CMK (cell line): ENCODE results near the gene NKPD1.

Experiments
- DNase-seq: peaks from one replicate; pipeline ENCODE4 v3.0.0-alpha.2; 2010; ENCODE audit warnings: low read depth

NKPD1 gene

DNA sequence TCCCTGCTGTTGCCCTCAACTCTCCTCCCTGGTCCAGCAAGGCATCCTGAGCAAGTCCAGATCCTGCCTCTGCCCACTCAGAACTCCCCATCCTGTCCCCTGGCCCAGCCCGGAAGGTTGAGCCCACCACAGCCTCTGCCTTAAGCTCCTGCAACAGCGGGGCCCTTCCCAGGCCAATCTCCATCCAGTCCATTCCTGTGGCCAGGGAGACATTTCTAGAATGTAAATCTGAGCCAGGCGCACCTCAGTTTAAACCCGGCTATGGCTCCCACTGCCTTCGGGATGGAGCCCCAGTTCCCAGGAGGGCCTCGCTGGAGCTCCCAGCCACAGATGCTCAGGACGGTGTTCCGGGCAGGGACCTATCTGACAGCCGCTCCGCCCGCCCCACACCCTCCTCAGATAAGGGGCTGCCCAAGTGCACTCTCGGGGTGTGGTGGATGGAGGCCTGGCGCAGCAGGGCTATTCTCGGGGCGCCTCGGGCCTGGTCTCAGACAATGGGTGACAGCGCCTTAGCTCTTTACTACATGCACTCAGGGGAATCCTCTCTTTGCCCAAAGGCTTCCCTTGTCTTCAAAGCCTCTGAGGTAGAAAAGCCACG is 11.9 kb upstream of the NKPD1 start:
- DNase-seq, result no peak

- no peak for DNase-seq
Observed at GRCh38 chr19:45172173-45172572, 11.4 kb upstream of the NKPD1 start.

GRCh38 chr19:45171211-45171623 is 10.4 kb upstream of the NKPD1 start:
- no peak for DNase-seq

DNA sequence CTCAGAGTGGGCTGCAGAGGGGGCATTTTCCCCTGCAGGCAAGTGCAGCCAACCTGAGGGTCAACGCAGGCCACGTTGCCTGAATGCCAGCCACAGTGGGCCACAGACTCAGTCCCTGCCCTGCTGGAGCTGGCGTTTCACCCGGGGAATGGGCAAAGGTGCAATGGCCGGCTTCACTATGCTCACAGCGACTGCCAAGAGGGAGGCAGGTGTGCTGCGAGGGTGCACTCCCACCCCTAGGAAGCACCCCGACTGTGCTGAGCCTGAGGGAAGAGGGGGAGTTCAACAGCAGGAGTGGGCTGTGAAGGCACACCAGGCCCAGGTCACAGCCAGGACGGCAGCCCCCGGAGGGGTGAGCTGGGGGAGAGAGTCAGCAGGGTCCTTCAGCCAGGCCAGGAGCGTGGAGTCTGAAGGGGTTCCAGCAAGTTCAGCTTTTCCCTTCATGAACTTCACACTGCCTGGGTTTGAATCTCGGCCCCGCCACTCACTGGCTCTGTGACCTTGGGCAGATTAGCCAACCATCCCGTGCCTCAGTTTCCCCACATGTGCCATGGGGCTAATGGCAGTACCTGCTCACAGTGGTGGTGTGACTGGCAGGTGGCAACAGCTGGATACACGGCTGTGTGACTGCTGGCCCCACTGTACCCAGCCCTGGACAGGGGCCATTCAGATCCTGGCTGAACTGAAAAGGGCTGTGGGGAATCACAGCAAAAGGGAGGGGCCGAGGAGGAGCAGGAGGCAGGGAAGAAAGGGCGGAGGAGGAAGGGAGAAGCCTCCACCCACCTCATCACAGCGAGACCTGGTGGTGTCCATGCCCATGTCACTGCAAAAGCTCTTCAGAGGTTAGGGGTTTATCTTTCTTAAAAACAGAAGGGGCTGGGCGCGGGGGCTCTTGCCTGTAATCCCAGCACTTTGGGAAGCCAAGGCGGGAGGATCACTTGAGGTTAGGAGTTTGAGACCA is 9.6 kb upstream of the NKPD1 start:
- no peak for DNase-seq

GRCh38 chr19:45169602-45170001 is 8.8 kb upstream of the NKPD1 start:
- no peak for DNase-seq

DNA sequence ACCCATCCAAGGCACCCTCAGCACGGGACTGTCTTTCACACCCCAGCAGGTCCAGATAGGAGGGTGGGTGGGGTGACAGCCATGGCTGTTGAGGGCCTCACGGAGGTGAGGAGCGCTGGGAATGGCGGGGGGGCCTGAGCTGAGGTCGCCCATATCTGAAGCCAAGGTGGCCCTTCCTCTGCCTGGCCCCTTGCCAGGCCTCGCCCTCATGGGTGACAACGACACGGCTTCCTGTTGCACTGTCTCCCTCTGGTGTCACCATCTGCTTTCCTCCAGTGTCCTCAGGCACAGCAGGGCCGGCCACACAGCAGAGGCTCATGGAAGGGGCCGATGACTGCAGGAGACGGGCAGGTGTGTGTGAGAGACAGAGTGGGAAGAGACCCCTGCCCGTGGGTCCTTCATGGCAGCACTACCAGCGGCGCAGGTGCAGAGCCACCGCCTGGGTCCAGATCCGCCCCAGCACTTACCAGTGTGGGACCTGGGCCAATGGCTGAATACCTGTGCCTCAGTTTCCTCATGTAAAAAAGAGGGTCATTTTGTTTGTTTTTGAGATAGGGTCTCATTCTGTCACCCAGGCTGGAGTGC is 8.1 kb upstream of the NKPD1 start:
- DNase-seq, result no peak

GRCh38 chr19:45166723-45167252 is 6.0 kb upstream of the NKPD1 start:
- DNase-seq, result no peak

DNA sequence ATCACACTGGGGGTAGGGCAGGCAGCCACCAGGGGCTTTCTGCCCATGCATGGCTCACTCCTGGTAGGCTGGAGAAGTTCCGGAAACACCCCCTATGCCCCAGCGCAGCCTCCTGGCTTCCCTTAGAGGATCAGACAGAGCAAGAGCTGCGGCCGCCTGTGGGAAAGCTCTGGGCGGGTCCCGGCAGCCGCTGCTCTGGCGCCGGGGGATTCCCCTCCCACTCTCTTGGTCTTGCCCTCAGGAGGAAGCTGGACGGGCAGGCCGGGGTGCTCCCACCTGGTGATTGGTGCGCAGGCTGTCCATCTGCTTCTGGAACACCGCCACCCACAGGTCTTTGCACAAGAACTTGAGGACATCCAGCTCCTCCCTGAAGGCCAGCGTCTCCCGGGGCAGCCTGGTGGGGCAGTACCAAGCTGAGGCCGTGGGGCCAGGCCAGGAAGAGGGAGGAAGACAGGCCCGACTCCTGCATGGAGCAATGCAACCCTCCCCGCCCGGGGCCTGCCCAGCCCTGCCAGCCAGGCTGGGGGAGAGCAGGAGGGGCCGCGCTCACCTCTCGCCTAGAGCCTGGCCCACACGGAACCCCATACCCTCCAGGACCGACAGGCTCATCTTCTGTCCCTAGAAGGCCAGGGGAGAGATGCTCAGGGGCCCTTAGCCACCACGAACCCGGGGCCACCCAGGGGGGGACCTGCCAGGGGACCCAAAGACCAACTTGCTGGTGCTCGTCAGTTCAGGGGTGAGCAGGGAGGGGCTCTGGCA is 4.0 kb upstream of the NKPD1 start:
- DNase-seq, result peak; percentile 96

- no peak for DNase-seq
Observed at GRCh38 chr19:45163751-45164460, 3.1 kb upstream of the NKPD1 start.

GRCh38 chr19:45163156-45163555 is 2.4 kb upstream of the NKPD1 start:
- DNase-seq, result no peak

DNA sequence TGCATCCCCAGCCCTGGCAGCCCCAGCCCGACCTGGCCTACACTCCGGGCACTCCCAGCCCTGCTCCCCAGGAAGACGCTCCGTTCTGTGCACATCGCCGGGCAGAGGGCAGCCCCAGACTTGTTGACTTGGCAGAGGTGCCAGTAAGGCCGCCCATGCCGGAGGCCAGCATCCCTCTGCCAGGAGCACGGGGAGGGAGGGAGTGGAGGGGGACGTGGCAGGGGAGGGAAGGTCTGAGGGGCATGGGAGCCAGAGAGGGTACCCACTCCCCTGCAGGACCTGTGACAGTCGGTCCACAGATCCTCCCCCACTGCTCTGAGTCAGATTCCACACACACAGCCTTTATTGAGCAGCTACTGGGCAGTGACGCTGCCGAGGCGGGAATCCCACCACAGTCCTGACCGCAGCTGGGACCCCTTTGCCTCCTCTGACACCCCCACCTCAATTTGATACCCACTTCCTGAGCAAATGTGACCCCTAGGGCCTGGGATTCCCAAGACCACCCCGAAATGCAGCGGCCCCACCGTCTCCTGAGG is 1.9 kb upstream of the NKPD1 start:
- no peak for DNase-seq

DNA sequence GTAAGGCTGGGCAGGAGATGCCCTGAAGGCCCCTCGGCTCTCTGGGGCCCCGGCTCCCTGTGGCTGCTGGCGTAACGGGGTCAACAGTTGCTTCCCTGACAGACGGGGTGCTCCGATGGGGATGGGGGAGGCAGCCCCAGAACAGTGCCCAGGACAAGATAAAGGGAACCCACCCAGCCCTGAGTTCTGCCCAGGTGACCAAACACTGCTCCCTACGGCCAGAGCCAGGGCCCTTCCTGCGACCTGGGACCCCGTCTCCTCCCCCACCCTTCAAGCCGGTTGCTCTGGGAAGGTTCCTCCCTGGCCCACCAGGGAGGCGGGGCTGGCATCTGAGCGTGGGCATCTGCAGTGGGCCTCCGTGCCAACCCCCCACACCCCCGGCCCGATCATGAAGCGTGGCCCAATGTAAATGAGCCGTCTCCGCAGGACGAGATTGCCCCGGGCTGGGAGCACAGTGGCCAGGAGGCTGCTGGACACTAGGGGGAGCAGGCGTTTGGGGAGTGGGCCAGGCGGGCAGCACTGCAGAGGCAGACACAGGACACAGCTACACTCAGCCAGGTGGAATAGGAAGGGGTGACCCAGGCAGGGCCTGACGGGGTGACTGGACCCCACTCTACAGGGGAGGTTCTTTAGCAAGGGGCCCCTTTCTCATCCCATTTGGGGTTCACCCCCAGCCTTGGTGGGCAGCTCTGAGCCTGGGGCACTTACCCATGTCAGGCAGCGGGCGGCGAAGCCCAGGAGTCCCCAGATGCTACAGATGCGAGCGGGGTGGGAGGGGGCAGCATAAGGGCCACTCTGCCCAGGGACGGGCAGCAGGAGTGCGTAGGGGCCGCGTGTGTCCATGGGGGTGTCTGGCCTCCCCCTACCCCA is 1.2 kb upstream of the NKPD1 start:
- DNase-seq, result no peak

- no peak for DNase-seq
Observed at GRCh38 chr19:45159971-45160324, 834 bp downstream of the NKPD1 start.

DNA sequence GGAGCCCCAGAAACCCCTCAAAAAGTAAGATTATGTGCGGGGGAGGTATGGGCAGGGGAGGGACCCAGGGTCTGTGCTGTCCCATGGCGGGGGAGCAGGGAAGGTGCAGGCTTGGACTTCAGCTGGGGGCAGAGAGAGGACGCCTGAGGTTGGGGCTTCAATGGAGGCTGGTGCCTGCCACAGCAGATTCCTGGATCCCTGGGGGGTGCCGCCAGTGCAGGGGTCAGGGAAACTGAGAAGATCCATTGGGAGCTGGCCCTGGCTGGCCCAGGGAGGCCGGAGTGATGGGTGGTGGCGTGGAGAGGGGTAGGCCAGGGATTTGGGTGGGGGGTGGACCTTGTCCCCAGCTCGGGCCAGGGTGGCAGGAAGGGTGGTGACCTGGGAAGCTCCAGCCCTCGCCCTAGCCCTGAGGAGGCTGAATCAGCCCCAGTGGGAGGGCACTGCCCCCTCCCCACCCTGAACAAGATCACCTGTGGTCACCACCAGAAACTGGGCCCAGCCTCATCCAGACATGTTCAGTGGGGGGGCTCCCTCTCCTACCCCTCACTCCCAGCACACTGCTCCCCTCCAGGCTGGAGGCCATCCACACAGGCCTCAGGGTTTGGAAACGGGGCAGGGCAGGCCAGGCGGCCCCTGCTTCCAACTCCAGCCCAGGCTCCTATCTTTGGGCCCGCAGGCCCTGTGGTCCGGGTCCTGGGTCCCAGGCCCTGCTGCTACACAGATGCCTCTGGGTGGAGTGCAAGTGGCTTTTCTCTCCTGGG is 1.4 kb downstream of the NKPD1 start:
- no peak for DNase-seq

GRCh38 chr19:45158503-45159209 is 2.1 kb downstream of the NKPD1 start:
- DNase-seq, result no peak

DNA sequence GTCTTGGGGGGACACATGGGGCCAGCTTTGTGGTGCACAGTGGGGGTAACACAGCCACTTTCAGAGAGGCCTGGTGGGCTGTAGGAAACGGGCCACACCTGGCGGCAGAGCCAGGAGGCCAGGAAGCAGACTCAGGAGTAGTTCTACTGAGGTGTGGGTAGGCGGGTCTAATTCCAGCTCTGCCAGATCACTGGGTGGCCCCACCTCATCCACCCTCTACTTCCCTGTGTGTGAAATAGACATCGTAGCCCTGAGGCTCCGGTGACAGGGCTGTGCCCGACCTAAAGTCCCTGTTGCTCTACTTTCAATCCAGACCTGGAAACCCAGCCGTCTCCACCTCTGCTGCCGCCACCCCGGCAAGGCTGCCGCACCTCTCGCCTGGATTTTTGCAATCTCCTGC is 4.0 kb downstream of the NKPD1 start:
- no peak for DNase-seq

DNA sequence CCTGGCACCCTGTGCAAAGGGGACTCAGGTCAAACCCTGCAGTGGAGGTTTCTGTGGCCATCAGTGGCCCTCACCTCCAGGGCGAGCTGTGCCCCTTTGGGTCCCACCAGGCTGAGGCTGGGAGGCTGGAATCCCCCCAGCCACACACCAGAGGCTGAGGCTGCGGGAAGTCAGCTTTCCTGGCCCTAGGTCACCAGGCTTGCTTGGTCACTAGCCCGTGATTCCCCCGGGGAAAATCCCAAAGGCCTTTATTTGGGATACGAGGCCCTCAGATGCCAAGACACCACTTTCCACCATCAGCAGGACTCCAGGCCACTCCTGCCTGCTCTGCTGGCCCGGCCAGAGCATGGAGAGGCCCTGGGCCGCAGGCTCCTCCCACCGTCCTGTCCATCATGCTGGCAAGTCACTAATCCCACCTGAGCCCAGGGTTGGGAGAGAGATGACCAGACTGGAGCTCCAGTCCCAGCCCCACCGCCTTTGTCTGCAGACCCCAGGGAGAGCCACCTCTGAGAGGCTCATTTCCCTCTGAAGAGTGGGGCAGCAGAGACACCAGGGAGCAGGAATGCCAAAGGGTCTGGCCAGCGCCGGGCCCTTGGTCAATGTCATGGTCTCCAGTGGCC is 4.7 kb downstream of the NKPD1 start:
- no peak for DNase-seq

- no peak for DNase-seq
Observed at GRCh38 chr19:45154064-45154827, 6.5 kb downstream of the NKPD1 start.
